H1 (cell line): ENCODE data around the gene GPC6. TPM values are rescaled to one million over a fixed set of nuclear protein-coding genes. Genes with fewer than 3 reads are reported as not detected.

ENCODE experiments used
- CTCF ChIA-PET: fragments of 300-600 bp; sonication (Branson Sonifier 250); formaldehyde crosslinking; loops from one replicate; lab custom pipeline; 2021; ENCODE audit not compliant: partially characterized antibody; lab: Charles Lee
- POLR2A ChIA-PET: fragments of 300-600 bp; sonication (Branson Sonifier 250); formaldehyde crosslinking; loops from one replicate; lab custom pipeline; 2021; ENCODE audit warnings: inconsistent platforms; ENCODE audit not compliant: partially characterized antibody; lab: Charles Lee
- DNase-seq, 2 experiments: peaks; one replicate each; pipeline versions ENCODE4 v3.0.0 to v3.0.0-alpha.2; 2010 to 2022; ENCODE audit warnings: low spot score in 2 of 2, low read depth in 1 of 2, mixed read lengths in 1 of 2
- FAIRE-seq: peaks from 2 replicates; lab custom pipeline; 2011; peaks lifted over from hg19 to GRCh38; lab: Jason Lieb, UNC
- H2AFZ ChIP-seq: 2 replicates; pipeline ENCODE4 v1.8.1; 2012; ENCODE audit warnings: low read length, inconsistent platforms
- H2AK5ac ChIP-seq: 2 replicates; pipeline ENCODE4 v1.6.1; 2013; ENCODE audit warnings: low read depth, low read length
- H2BK120ac ChIP-seq: replicated peaks from 2 replicates; pipeline ENCODE3; 2013; ENCODE audit warnings: low read depth, low read length, inconsistent platforms
- H2BK12ac ChIP-seq: 2 replicates; pipeline ENCODE4 v1.6.1; 2013; ENCODE audit warnings: low read depth, low read length
- H2BK15ac ChIP-seq: 2 replicates; pipeline ENCODE4 v1.6.1; 2013; ENCODE audit warnings: low read length
- H2BK20ac ChIP-seq: 2 replicates; pipeline ENCODE4 v1.6.1; 2013; ENCODE audit warnings: low read length
- H2BK5ac ChIP-seq: 2 replicates; pipeline ENCODE4 v1.6.1; 2013; ENCODE audit warnings: low read depth, low read length
- H3K14ac ChIP-seq: 2 replicates; pipeline ENCODE4 v1.6.1; 2013; ENCODE audit warnings: inconsistent platforms; ENCODE audit not compliant: insufficient read length
- H3K18ac ChIP-seq: 2 replicates; pipeline ENCODE4 v1.6.1; 2013; ENCODE audit warnings: low read length; ENCODE audit errors: extremely low read depth
- H3K23ac ChIP-seq: 2 replicates; pipeline ENCODE4 v1.6.1; 2013; ENCODE audit warnings: inconsistent platforms; ENCODE audit not compliant: insufficient read length
- H3K23me2 ChIP-seq: 2 replicates; pipeline ENCODE4 v1.6.1; 2013; ENCODE audit warnings: low read depth, low read length
- H3K27ac ChIP-seq: 2 replicates; pipeline ENCODE4 v1.6.1; 2011; ENCODE audit warnings: low read depth, low read length, inconsistent platforms
- H3K27me3 ChIP-seq, 4 experiments: replicated peaks in 1 of 4; 1 replicate in 1 of 4; 2 replicates in 3 of 4; pipeline versions ENCODE4 v1.6.1 to v1.8.1; 2011 to 2013; ENCODE audit warnings: low read length in 3 of 4, mild to moderate bottlenecking in 3 of 4, inconsistent platforms in 2 of 4, mixed read lengths in 2 of 4, moderate library complexity in 1 of 4; ENCODE audit not compliant: control insufficient read depth in 3 of 4, insufficient read depth in 3 of 4; ENCODE audit errors: extremely low read depth in 1 of 4
- H3K36me3 ChIP-seq, 4 experiments: 2 replicates each; pipeline versions ENCODE4 v1.6.1 to v1.8.1; 2011 to 2013; ENCODE audit warnings: mild to moderate bottlenecking in 4 of 4, low read length in 3 of 4, moderate library complexity in 2 of 4, control low read depth in 1 of 4, inconsistent platforms in 1 of 4; ENCODE audit not compliant: insufficient read depth in 4 of 4, control insufficient read depth in 2 of 4
- H3K4ac ChIP-seq: replicated peaks from 2 replicates; pipeline ENCODE3; 2013; ENCODE audit warnings: low read length, low read depth, mixed read lengths, inconsistent platforms; ENCODE audit not compliant: insufficient read length
- H3K4me1 ChIP-seq, 4 experiments: replicated peaks in 1 of 4; 1 replicate in 1 of 4; 2 replicates in 3 of 4; pipeline versions ENCODE4 v1.6.1 to v1.8.1; 2011 to 2013; ENCODE audit warnings: low read length in 3 of 4, inconsistent platforms in 2 of 4, mixed read lengths in 1 of 4; ENCODE audit not compliant: insufficient read depth in 4 of 4, control insufficient read depth in 3 of 4
- H3K4me2 ChIP-seq, 2 experiments: 2 replicates each; pipeline versions ENCODE4 v1.6.1 to v1.8.1; 2011 to 2013; ENCODE audit warnings: low read depth in 2 of 2, low read length in 2 of 2, control low read depth in 1 of 2, inconsistent platforms in 1 of 2, mild to moderate bottlenecking in 1 of 2; ENCODE audit not compliant: insufficient read depth in 1 of 2
- H3K4me3 ChIP-seq, 4 experiments: fragments of 200-600, 300-600 bp in 1 of 4; sonication (generic), shearing (Covaris generic), sonication (Bioruptor Twin) in 1 of 4; 2 replicates each; pipeline versions ENCODE4 v1.5.1 to v1.8.1; 2011 to 2016; ENCODE audit warnings: low read length in 4 of 4, low read depth in 3 of 4, control low read depth in 2 of 4, inconsistent platforms in 2 of 4, mild to moderate bottlenecking in 2 of 4, mixed read lengths in 1 of 4, moderate library complexity in 1 of 4; ENCODE audit not compliant: insufficient read depth in 2 of 4; ENCODE audit errors: extremely low read depth in 1 of 4
- H3K56ac ChIP-seq: replicated peaks from 2 replicates; pipeline ENCODE3; 2013; ENCODE audit warnings: low read depth, mild to moderate bottlenecking, mixed read lengths, low read length, inconsistent platforms; ENCODE audit not compliant: insufficient read length
- H3K79me1 ChIP-seq: 2 replicates; pipeline ENCODE4 v1.6.1; 2013; ENCODE audit warnings: low read depth, low read length, control low read depth
- H3K79me2 ChIP-seq, 2 experiments: 2 replicates each; pipeline versions ENCODE4 v1.6.1 to v1.8.1; 2012 to 2013; ENCODE audit warnings: low read length in 2 of 2, mild to moderate bottlenecking in 2 of 2, inconsistent platforms in 1 of 2; ENCODE audit not compliant: insufficient read depth in 2 of 2, control insufficient read depth in 1 of 2
- H3K9ac ChIP-seq, 4 experiments: replicated peaks in 1 of 4; 1 replicate in 1 of 4; 2 replicates in 3 of 4; pipeline versions ENCODE4 v1.6.1 to v1.8.1; 2011 to 2013; ENCODE audit warnings: low read depth in 3 of 4, low read length in 3 of 4, control low read depth in 2 of 4, mild to moderate bottlenecking in 2 of 4, moderate library complexity in 2 of 4, inconsistent platforms in 1 of 4; ENCODE audit errors: extremely low read depth in 1 of 4
- H3K9me3 ChIP-seq, 2 experiments: 2 replicates each; pipeline versions ENCODE4 v1.6.1 to v1.8.1; 2012 to 2013; ENCODE audit warnings: mild to moderate bottlenecking in 2 of 2, moderate library complexity in 2 of 2, control low read depth in 1 of 2, inconsistent platforms in 1 of 2, low read depth in 1 of 2, low read length in 1 of 2, mixed read lengths in 1 of 2; ENCODE audit not compliant: insufficient read depth in 2 of 2
- H4K20me1 ChIP-seq, 2 experiments: replicated peaks in 1 of 2; 2 replicates each; pipeline versions ENCODE3 to v1.8.1; 2011 to 2013; ENCODE audit warnings: inconsistent platforms in 2 of 2, low read length in 2 of 2, mild to moderate bottlenecking in 1 of 2; ENCODE audit not compliant: insufficient read depth in 2 of 2, control insufficient read depth in 1 of 2
- H4K5ac ChIP-seq: 2 replicates; pipeline ENCODE4 v1.6.1; 2013; ENCODE audit warnings: low read length, low read depth, mixed read lengths, inconsistent platforms; ENCODE audit not compliant: insufficient read length
- H4K8ac ChIP-seq: 2 replicates; pipeline ENCODE4 v1.8.0; 2013; ENCODE audit warnings: mild to moderate bottlenecking, moderate library complexity, low read length, inconsistent platforms; ENCODE audit not compliant: insufficient read depth; ENCODE audit errors: extremely low read depth
- H4K91ac ChIP-seq: replicated peaks from 2 replicates; pipeline ENCODE3; 2013; ENCODE audit warnings: low read length, mixed read lengths, inconsistent platforms; ENCODE audit not compliant: insufficient read length
- EGR1 ChIP-seq: IDR thresholded peaks from 2 replicates; pipeline ENCODE4 v1.6.1; 2011; ENCODE audit warnings: low read depth, low read length, borderline replicate concordance
- RAD21 ChIP-seq, 2 experiments: IDR thresholded peaks in 1 of 2; conservative IDR thresholded peaks in 1 of 2; 2 replicates each; pipeline ENCODE4 v1.6.1; 2011; ENCODE audit warnings: low read depth in 2 of 2, low read length in 2 of 2, improper control_type of control experiment in 1 of 2, inconsistent platforms in 1 of 2, mild to moderate bottlenecking in 1 of 2, moderate library complexity in 1 of 2
- WGBS, 2 experiments: shearing (Covaris generic) in 1 of 2; methylation state at CpG; one replicate each; pipeline versions ENCODE4 v1.1.6 to v1.1.7; 2013 to 2015; ENCODE audit warnings: low lambda C conversion rate in 2 of 2, mixed read lengths in 2 of 2, inconsistent platforms in 1 of 2, low coverage in 1 of 2, missing lambda C conversion rate in 1 of 2; ENCODE audit not compliant: insufficient replicate concordance in 2 of 2, insufficient coverage in 1 of 2, insufficient read length in 1 of 2; ENCODE audit errors: extremely low coverage in 1 of 2, missing lambda C conversion rate in 1 of 2; 5-methylcytosine and 5-hydroxymethylcytosine counted together
- polyA plus RNA-seq, 7 experiments: library from polyadenylated mRNA; depleted of rRNA in 3 of 7; stranded (reverse) in 5 of 7; unstranded in 2 of 7; fragments of >200 nt in 5 of 7; fragments of 200-250 nt in 2 of 7; gene quantifications; 1 replicate in 5 of 7; 2 replicates in 1 of 7; 4 replicates in 1 of 7; pipeline versions ENCODE4 v1.2.1 to v1.2.3, GENCODE V29; 2011 to 2013; ENCODE audit warnings: missing spikeins in 2 of 7, mixed read lengths in 2 of 7
- total RNA-seq: library from RNA; stranded (reverse); fragmentation: NEBNext Ultra II Directional; extraction: Animal tissue kit (Norgen Biotek cat#: 25700); gene quantifications from 2 replicates; pipeline ENCODE4 v1.2.1, GENCODE V29; 2021
- TF ChIP-seq, protein P1 (sequence below), 3 experiments: IDR thresholded peaks; 1 replicate in 2 of 3; 2 replicates in 1 of 3; pipeline versions ENCODE4 v1.5.1 to v1.6.1; 2011; ENCODE audit warnings: low read length in 3 of 3, mild to moderate bottlenecking in 3 of 3, inconsistent platforms in 2 of 3, low read depth in 1 of 3, moderate library complexity in 1 of 3; ENCODE audit not compliant: insufficient read depth in 1 of 3; ENCODE audit errors: control extremely low read depth in 1 of 3

The GPC6 gene
- total and polyA plus RNA-seq, 2 of the 8 experiments (the other 6 are each of a cell fraction or from before 2014, with no cell fraction given), result 5.4 to 12.0 TPM

- no peak overlapping the region for H4K91ac ChIP-seq
- CTCF ChIA-PET, result interaction anchor here (0.7 to 1.0 kb wide), 4 partner anchors 13 to 736 kb away, joined by 3 to 4 read pairs (median 4); no protein-coding TSS in a partner anchor
Observed at GRCh38 chr13:94119360-94119936, 892.8 kb downstream of the GPC6 start.

More at GRCh38 chr13:94119360-94119936, 892.8 kb downstream of the GPC6 start:
- no peak overlapping the region for H3K14ac ChIP-seq
- no peak overlapping the region for H2BK5ac ChIP-seq
- H3K36me3 ChIP-seq, result no peaks in the 10 kb centered on the region
- 84% methylated on average over 7 of the region's 7 CpGs; no CpG with 5 or more reads in 1 of the 2 experiments for WGBS, 2 experiments
- no peak overlapping the region for H2AFZ ChIP-seq
- no peaks in the 10 kb centered on the region for H3K79me1 ChIP-seq
- no peaks in the 10 kb centered on the region for H4K20me1 ChIP-seq
- H4K8ac ChIP-seq, result no peak overlapping the region
- no peak overlapping the region for H3K27ac ChIP-seq
- no peak overlapping the region for H3K18ac ChIP-seq
- POLR2A ChIA-PET, result no interaction called here
- no peak overlapping the region for H2BK12ac ChIP-seq
- no peaks in the 10 kb centered on the region for H3K23me2 ChIP-seq
- no peak overlapping the region for H2BK120ac ChIP-seq
- H3K56ac ChIP-seq, result no peak overlapping the region
- DNase-seq (no peak), FAIRE-seq (no peak)
- H3K4me2 ChIP-seq, result no peak overlapping the region
- no peak overlapping the region for H2AK5ac ChIP-seq
- no peaks in the 10 kb centered on the region for H3K79me2 ChIP-seq
- H2BK15ac ChIP-seq, result no peak overlapping the region
- no peak overlapping the region for H3K4ac ChIP-seq
- H4K5ac ChIP-seq, result no peak overlapping the region
- no peaks in the 10 kb centered on the region for H3K9me3 ChIP-seq
- no peaks in the 10 kb centered on the region for H3K27me3 ChIP-seq
- no peak overlapping the region for H3K4me3 ChIP-seq
- no peak overlapping the region for H3K9ac ChIP-seq
- TF ChIP-seq EGR1, result no peak
- TF ChIP-seq RAD21 (IDR thresholded peaks at IDR 0.05 in 1 of 2, conservative IDR thresholded peaks at IDR 0.05 in 1 of 2; ENCODE audit: low read depth in 2 of 2, low read length in 2 of 2), result peak in 1 of 2 experiments; percentile 14; a peak in 1 of 4 replicates
- TF ChIP-seq, protein P1, sequence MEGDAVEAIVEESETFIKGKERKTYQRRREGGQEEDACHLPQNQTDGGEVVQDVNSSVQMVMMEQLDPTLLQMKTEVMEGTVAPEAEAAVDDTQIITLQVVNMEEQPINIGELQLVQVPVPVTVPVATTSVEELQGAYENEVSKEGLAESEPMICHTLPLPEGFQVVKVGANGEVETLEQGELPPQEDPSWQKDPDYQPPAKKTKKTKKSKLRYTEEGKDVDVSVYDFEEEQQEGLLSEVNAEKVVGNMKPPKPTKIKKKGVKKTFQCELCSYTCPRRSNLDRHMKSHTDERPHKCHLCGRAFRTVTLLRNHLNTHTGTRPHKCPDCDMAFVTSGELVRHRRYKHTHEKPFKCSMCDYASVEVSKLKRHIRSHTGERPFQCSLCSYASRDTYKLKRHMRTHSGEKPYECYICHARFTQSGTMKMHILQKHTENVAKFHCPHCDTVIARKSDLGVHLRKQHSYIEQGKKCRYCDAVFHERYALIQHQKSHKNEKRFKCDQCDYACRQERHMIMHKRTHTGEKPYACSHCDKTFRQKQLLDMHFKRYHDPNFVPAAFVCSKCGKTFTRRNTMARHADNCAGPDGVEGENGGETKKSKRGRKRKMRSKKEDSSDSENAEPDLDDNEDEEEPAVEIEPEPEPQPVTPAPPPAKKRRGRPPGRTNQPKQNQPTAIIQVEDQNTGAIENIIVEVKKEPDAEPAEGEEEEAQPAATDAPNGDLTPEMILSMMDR (IDR thresholded peaks at IDR 0.05; ENCODE audit: control extremely low read depth in 1 of 3, insufficient read depth in 1 of 3, low read depth in 1 of 3, low read length in 3 of 3), result peak in 1 of 3 experiments; percentile 16; a peak in 1 of 4 replicates
- H3K23ac ChIP-seq, result no peak overlapping the region
- H3K4me1 ChIP-seq, result peaks cover 0 to 3% (median 0%) of the 10 kb centered on the region in 4 experiments; a peak in 2 of 7 replicates
- H2BK20ac ChIP-seq, result no peak overlapping the region
